22Rv1 (cell line): ENCODE data around the gene RCAN2.

ENCODE experiments used
- CTCF ChIP-seq: fragments of 450-650 bp; IDR thresholded peaks from 2 replicates; pipeline ENCODE4 v1.5.1; 2017; ENCODE audit warnings: mild to moderate bottlenecking
- ZFX ChIP-seq: fragments of 450-650 bp; IDR thresholded peaks from 2 replicates; pipeline ENCODE4 v1.6.1; 2017; ENCODE audit warnings: antibody characterized with exemption, borderline replicate concordance

GRCh38 chr6:46258249-46258648 is 233.0 kb downstream of the RCAN2 start:
- TF ChIP-seq CTCF (no peak), ZFX (no peak)
